Mammary epithelial cell (primary cell): Measurements from ENCODE around the gene RMP24.
A peak's percentile ranks its signal among the peaks of the same experiment; 100 is the strongest.

ENCODE experiments used
- CTCF ChIP-seq, 2 donors: IDR thresholded peaks in 1 of 2; conservative IDR thresholded peaks in 1 of 2; 2 replicates each; pipeline ENCODE4 v1.5.1; 2011 to 2012; ENCODE audit warnings: inconsistent platforms in 2 of 2, low read length in 2 of 2, mild to moderate bottlenecking in 2 of 2, control low read depth in 1 of 2, low read depth in 1 of 2; ENCODE audit not compliant: insufficient read depth in 1 of 2; ENCODE audit errors: extremely low read depth in 1 of 2
- EZH2 ChIP-seq: IDR thresholded peaks from 2 replicates; pipeline ENCODE4 v1.6.1; 2012; ENCODE audit warnings: low read length, inconsistent platforms, borderline replicate concordance

DNA sequence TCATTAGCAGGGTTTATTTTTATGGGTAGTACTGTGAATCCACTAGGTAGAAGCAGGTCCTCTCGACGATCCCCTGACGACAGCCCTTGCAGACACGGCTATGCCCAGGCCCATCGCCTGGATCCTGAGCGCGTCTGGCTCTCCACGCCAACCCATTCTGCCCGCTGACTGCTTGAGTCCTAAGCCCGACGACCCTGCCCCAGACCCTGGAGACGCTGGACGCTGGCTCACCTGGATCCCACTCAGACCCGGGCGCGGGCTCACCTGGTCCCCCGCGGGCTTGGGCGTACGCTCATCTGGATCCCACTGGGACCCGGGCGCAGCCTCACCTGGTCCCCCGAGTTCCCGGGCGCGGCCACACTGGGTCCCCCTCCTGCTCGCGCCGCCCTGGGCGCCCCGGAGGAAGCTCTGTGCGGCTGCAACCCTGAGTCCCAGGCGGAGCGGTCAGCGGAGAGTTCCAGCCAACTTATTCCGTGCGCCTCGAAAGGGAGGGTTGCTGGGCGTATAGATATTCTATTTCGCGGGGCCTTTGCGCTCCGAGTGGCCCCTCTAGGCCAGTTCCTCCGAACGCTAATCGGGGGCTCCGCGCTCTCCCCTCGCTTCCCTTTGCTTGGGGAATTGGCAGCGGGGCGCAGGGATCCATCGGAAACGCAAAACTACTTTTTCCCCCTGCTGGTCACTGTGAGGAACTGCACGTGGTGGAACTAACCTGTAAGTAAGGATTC, 22.4 kb upstream of the RMP24 start:
- TF ChIP-seq CTCF (conservative IDR thresholded peaks at IDR 0.05 in 1 of 2, IDR thresholded peaks at IDR 0.05 in 1 of 2; ENCODE audit: extremely low read depth in 1 of 2, insufficient read depth in 1 of 2, low read depth in 1 of 2, low read length in 2 of 2) (peak; percentile 74 to 91), EZH2 (no peak)
